ENCODE data around the gene ITGAE. TPM values are rescaled to one million over a fixed set of nuclear protein-coding genes. Genes with fewer than 3 reads are reported as not detected.

The ITGAE gene
- total and polyA plus RNA-seq, 10 of the 15 experiments (the other 5 are each of a cell fraction or from before 2014, with no cell fraction given) = 13.1 to 161 (median 34.8) TPM

DNA sequence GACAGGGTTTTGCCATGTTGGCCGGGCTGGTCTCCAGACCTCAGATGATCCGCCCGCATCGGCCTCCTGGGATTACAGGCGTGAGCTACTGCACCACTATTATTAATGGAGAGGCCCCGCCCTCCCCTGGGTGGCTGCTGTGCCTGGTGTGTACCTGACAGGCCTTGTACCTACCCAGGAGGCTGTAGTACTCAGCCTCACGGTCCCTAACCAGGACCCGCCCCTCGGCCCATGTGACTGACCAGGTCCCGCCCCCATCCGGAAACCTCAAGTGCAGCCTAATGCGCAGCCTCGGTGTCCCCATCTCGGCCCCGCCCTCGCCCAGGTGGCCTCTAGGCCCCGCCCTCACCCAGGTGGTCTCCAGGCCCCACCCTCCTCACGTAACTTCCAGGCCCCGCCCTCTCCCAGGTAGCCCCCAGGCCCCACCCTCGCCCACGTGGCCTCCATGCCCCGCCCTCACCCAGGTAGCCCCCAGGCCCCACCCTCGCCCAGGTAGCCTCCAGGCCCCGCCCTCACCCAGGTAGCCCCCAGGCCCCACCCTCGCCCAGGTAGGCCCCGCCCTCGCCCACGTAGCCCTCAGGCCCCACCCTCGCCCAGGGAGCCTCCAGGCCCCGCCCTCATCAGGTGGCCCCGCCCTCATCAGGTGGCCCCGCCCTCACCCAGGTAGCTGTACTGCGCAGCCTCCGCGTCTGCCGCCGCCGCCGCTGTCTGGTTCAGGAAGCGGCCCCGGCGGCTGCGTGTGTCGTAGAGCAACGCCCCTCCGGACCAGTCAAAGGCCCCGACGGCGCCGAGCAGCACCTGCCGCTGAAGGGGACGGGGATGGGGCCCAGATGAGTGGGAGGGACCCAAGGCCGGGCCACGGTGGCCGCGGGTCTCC is 46.3 kb downstream of the ITGAE start:
- CTCF ChIA-PET = no interaction called here
- DNase-seq (ENCODE audit: low read depth, low spot score) = no peak
- H3K9ac ChIP-seq (ENCODE audit: control insufficient read depth, insufficient read depth, low read length) = no peak overlapping the region
- 13% methylated on average over 37 of the region's 56 CpGs for WGBS (ENCODE audit: insufficient coverage, insufficient replicate concordance, low lambda C conversion rate, missing lambda C conversion rate)
- POLR2A ChIA-PET = no interaction called here
- no peak overlapping the region for H3K4me3 ChIP-seq
- SMC1A ChIA-PET (ENCODE audit: uncharacterized antibody, unreplicated experiment) = interaction anchor here (0.5 kb wide), 1 partner anchor 89 kb away, joined by 3 read pairs; no protein-coding TSS in a partner anchor
- no TSS peak for BruUV-seq (replicated peaks)
- RAD21 ChIA-PET (ENCODE audit: unreplicated experiment) = interaction anchor here (0.6 to 1.1 kb wide), 2 partner anchors 16 to 1213 kb away, joined by 4 read pairs; no protein-coding TSS in a partner anchor
- no peak for FAIRE-seq
- no peaks in the 10 kb centered on the region for H4K20me1 ChIP-seq (ENCODE audit: control insufficient read depth, insufficient read depth)
- peak overlapping the region; percentile 42; the same call in 1 of the 2 replicates for H2AFZ ChIP-seq (ENCODE audit: control insufficient read depth, low read depth, low read length)
- no peak overlapping the region; the same call in 1 of the 2 replicates for H3K4me2 ChIP-seq (ENCODE audit: control insufficient read depth, insufficient read depth)
- no peaks in the 10 kb centered on the region for H3K27me3 ChIP-seq (replicated peaks in 1 of 2; ENCODE audit: control insufficient read depth in 2 of 2, insufficient read depth in 2 of 2, low read length in 1 of 2)
- intact Hi-C loops (cut with micrococcal nuclease; ENCODE audit: unreplicated experiment) (no loop called here), in situ Hi-C loops (cut with MboI) (no loop called here)
- no peaks in the 10 kb centered on the region for H3K36me3 ChIP-seq (ENCODE audit: control insufficient read depth in 2 of 2, insufficient read depth in 2 of 2, low read length in 1 of 2)
- no peaks in the 10 kb centered on the region for H3K79me2 ChIP-seq (ENCODE audit: control insufficient read depth, insufficient read depth, low read length)
- H3K27ac ChIP-seq (ENCODE audit: control insufficient read depth, insufficient read depth) = no peak overlapping the region
- ATAC-seq = peak; percentile 44
- TF ChIP-seq POU2F2 (IDR thresholded peaks at IDR 0.05; ENCODE audit: borderline replicate concordance, low read depth, low read length) (no peak), BHLHE40 (IDR thresholded peaks at IDR 0.05; ENCODE audit: borderline replicate concordance in 1 of 2, low read depth in 2 of 2, low read length in 1 of 2) (peak in 1 of 2 experiments; percentile 32; a peak in 1 of 4 replicates), TCF3 (IDR thresholded peaks at IDR 0.05; ENCODE audit: borderline replicate concordance, insufficient read depth, low read depth, low read length) (no peak), POLR2A (IDR thresholded peaks at IDR 0.05; ENCODE audit: low read depth, low read length) (peak; percentile 44; the same call in 1 of the 2 replicates), BCL11A (IDR thresholded peaks at IDR 0.05; ENCODE audit: low read depth, low read length) (no peak), MYC (IDR thresholded peaks at IDR 0.05; ENCODE audit: insufficient read depth, insufficient read length, insufficient replicate concordance, low read length, severe bottlenecking) (no peak), STAT3 (IDR thresholded peaks at IDR 0.05; ENCODE audit: low read depth, low read length) (no peak), NBN (IDR thresholded peaks at IDR 0.05) (no peak)
- TF ChIP-seq, protein P1, sequence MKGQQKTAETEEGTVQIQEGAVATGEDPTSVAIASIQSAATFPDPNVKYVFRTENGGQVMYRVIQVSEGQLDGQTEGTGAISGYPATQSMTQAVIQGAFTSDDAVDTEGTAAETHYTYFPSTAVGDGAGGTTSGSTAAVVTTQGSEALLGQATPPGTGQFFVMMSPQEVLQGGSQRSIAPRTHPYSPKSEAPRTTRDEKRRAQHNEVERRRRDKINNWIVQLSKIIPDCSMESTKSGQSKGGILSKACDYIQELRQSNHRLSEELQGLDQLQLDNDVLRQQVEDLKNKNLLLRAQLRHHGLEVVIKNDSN (IDR thresholded peaks at IDR 0.05; ENCODE audit: borderline replicate concordance, extremely low read length, insufficient read depth, low read depth, low read length) = peak; percentile 2
- TF ChIP-seq, protein P2, sequence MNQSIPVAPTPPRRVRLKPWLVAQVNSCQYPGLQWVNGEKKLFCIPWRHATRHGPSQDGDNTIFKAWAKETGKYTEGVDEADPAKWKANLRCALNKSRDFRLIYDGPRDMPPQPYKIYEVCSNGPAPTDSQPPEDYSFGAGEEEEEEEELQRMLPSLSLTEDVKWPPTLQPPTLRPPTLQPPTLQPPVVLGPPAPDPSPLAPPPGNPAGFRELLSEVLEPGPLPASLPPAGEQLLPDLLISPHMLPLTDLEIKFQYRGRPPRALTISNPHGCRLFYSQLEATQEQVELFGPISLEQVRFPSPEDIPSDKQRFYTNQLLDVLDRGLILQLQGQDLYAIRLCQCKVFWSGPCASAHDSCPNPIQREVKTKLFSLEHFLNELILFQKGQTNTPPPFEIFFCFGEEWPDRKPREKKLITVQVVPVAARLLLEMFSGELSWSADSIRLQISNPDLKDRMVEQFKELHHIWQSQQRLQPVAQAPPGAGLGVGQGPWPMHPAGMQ (IDR thresholded peaks at IDR 0.05; ENCODE audit: borderline replicate concordance) = no peak
- no peaks in the 10 kb centered on the region; the same call in 1 of the 2 replicates for H3K4me1 ChIP-seq (ENCODE audit: control insufficient read depth, insufficient read depth, low read length)
- H3K9me3 ChIP-seq (replicated peaks; ENCODE audit: control insufficient read depth, insufficient read depth, low read length) = peaks cover 3% of the 10 kb centered on the region; the same call in 2 of the 3 replicates

Data from GM12878 (cell line).